Lower lobe of right lung (tissue), 2 donors: ENCODE measurements around the gene ACRBP. TPM values are rescaled to one million over a fixed set of nuclear protein-coding genes. Genes with fewer than 3 reads are reported as not detected.

Experiments used
- ATAC-seq, 2 donors: fragments of 200-7000 bp; cut with Tn5 transposase; one replicate each; pipeline ENCODE4 v1.9.1; 2020 to 2022; ENCODE audit warnings: mild to moderate bottlenecking in 2 of 2, moderate library complexity in 2 of 2
- DNase-seq: peaks from one replicate; pipeline ENCODE4 v3.0.0-alpha.2; 2020
- H3K27ac ChIP-seq: fragments of 200-600 bp; one replicate; pipeline ENCODE4 v1.8.0; 2022
- H3K27me3 ChIP-seq: fragments of 200-600 bp; one replicate; pipeline ENCODE4 v1.8.0; 2022; ENCODE audit warnings: low read depth
- H3K36me3 ChIP-seq: fragments of 200-600 bp; one replicate; pipeline ENCODE4 v1.8.0; 2022; ENCODE audit warnings: mild to moderate bottlenecking
- H3K4me1 ChIP-seq: fragments of 200-600 bp; one replicate; pipeline ENCODE4 v1.8.0; 2022
- H3K4me3 ChIP-seq: fragments of 200-600 bp; one replicate; pipeline ENCODE4 v1.8.0; 2022; ENCODE audit warnings: mild to moderate bottlenecking
- H3K9me3 ChIP-seq: fragments of 200-600 bp; one replicate; pipeline ENCODE4 v1.8.0; 2022
- CTCF ChIP-seq: fragments of 200-600 bp; IDR thresholded peaks from one replicate; pipeline ENCODE4 v1.8.0; 2022; ENCODE audit warnings: antibody characterized with exemption, mild to moderate bottlenecking
- intact Hi-C: fragments of 100-400 bp; cut with DNase I; formaldehyde crosslinking; loops from one replicate; pipeline ENCODE4 v1.11.0; 2022
- long read RNA-seq: library from polyadenylated mRNA; unstranded; transcript quantifications from one replicate; pipeline ENCODE4 v2.0.0, GENCODE V29; 2021
- total RNA-seq: library from RNA; stranded (reverse); fragmentation: NEBNext Ultra II Directional; extraction: Animal tissue kit (Norgen Biotek cat#: 25700); gene quantifications from one replicate; pipeline ENCODE4 v1.2.1, GENCODE V29; 2021
- donor health status: DM: no; HTN: yes; CAD: no; lungs with severe emphysema.

The ACRBP gene
- 7.2 TPM for total RNA-seq
- long read RNA-seq, partial matches to known transcripts: 1 of 2 reads
- long read RNA-seq, other reads (novel, unspliced or antisense): 1 of 2 reads

- TF ChIP-seq CTCF: no peak
- peaks cover 40% of the 10 kb centered on the region for H3K36me3 ChIP-seq
- H3K9me3 ChIP-seq: no peaks in the 10 kb centered on the region
- intact Hi-C loops: no loop called here
- DNase-seq (peak; percentile 89), ATAC-seq (peak; percentile 91 to 94)
- peak within 1 kb of the TSS; percentile 62 for H3K27ac ChIP-seq
- peaks cover 25% of the 10 kb centered on the region for H3K4me1 ChIP-seq
- H3K4me3 ChIP-seq: peak within 1 kb of the TSS; percentile 54
- no peaks in the 10 kb centered on the region for H3K27me3 ChIP-seq
Measured at GRCh38 chr12:6647083-6647604, at the start of gene ACRBP. Gene ACRBP (minus strand): TSS chr12:6647432. CDS start chr12:6647366, 66 bp downstream.

GRCh38 chr12:6695313-6696045 is 48.2 kb upstream of the ACRBP start:
- ATAC-seq (peak in 1 of 2 donors; percentile 3), DNase-seq (no peak)
- H3K9me3 ChIP-seq: no peaks in the 10 kb centered on the region
- H3K27me3 ChIP-seq: peaks cover 32% of the 10 kb centered on the region
- no peak overlapping the region for H3K4me3 ChIP-seq
- H3K4me1 ChIP-seq: peaks cover 18% of the 10 kb centered on the region
- no peak for TF ChIP-seq CTCF
- H3K36me3 ChIP-seq: no peaks in the 10 kb centered on the region
- intact Hi-C loops: no loop called here
- H3K27ac ChIP-seq: no peak overlapping the region

- TF ChIP-seq CTCF: no peak
- H3K9me3 ChIP-seq: no peaks in the 10 kb centered on the region
- H3K36me3 ChIP-seq: no peaks in the 10 kb centered on the region
- peaks cover 24% of the 10 kb centered on the region for H3K27me3 ChIP-seq
- no peak overlapping the region for H3K4me3 ChIP-seq
- intact Hi-C loops: no loop called here
- no peak for DNase-seq
- no peak for ATAC-seq
- no peak overlapping the region for H3K27ac ChIP-seq
- peaks cover 18% of the 10 kb centered on the region for H3K4me1 ChIP-seq
Measured at GRCh38 chr12:6694701-6695100, 47.5 kb upstream of the ACRBP start.

- no peak for ATAC-seq
- no peaks in the 10 kb centered on the region for H3K9me3 ChIP-seq
- intact Hi-C loops: no loop called here
Measured at GRCh38 chr12:6693832-6694355, 46.7 kb upstream of the ACRBP start.

GRCh38 chr12:6692888-6693287 is 45.7 kb upstream of the ACRBP start:
- DNase-seq: no peak
- Histone ChIP-seq H3K4me3 (no peak overlapping the region), H3K27me3 (peaks cover 8% of the 10 kb centered on the region), H3K27ac (no peak overlapping the region), H3K36me3 (no peaks in the 10 kb centered on the region), H3K4me1 (peaks cover 24% of the 10 kb centered on the region), H3K9me3 (no peaks in the 10 kb centered on the region)
- TF ChIP-seq CTCF: no peak
- ATAC-seq: no peak
- intact Hi-C loops: no loop called here

More at GRCh38 chr12:6693832-6694355, 46.7 kb upstream of the ACRBP start:
- no peak overlapping the region for H3K4me3 ChIP-seq
- no peaks in the 10 kb centered on the region for H3K36me3 ChIP-seq
- TF ChIP-seq CTCF: no peak
- peaks cover 18% of the 10 kb centered on the region for H3K27me3 ChIP-seq
- H3K27ac ChIP-seq: no peak overlapping the region
- peaks cover 18% of the 10 kb centered on the region for H3K4me1 ChIP-seq
- DNase-seq: no peak
